HuH-7.5 (cell line): ENCODE results near the gene HLA-DQB1.
"Not testable (repeated sequence)": the region's sequence is repeated elsewhere in the genome, so short reads cannot be mapped to it uniquely, and the experiment has no call there.

Experiments
- DNase-seq: peaks from one replicate; pipeline ENCODE4 v3.0.0; 2011; ENCODE audit warnings: low spot score

Gene HLA-DQB1

GRCh38 chr6:32662099-32662498, 4.4 kb downstream of the HLA-DQB1 start:
- DNase-seq: no peak

- no peak for DNase-seq
These were observed 6.4 kb downstream of the HLA-DQB1 start for GRCh38 chr6:32659856-32660595.

- no peak for DNase-seq
These were observed 8.1 kb downstream of the HLA-DQB1 start for GRCh38 chr6:32658268-32658897.

- not testable (repeated sequence) for DNase-seq
These were observed 8.6 kb downstream of the HLA-DQB1 start for GRCh38 chr6:32657819-32658218.

- not testable (repeated sequence) for DNase-seq
These were observed 9.1 kb downstream of the HLA-DQB1 start for GRCh38 chr6:32657329-32657728.

GRCh38 chr6:32655203-32655710, 11.2 kb downstream of the HLA-DQB1 start:
- no peak for DNase-seq

GRCh38 chr6:32645047-32645703, 21.3 kb downstream of the HLA-DQB1 start:
- DNase-seq: no peak

- DNase-seq: no peak
These were observed 22.6 kb downstream of the HLA-DQB1 start for GRCh38 chr6:32643904-32644303.

- DNase-seq: no peak
These were observed 23.7 kb downstream of the HLA-DQB1 start for GRCh38 chr6:32642720-32643106.

- not testable (repeated sequence) for DNase-seq
These were observed 24.4 kb downstream of the HLA-DQB1 start for GRCh38 chr6:32641785-32642719.

- DNase-seq: no peak
These were observed 25.3 kb downstream of the HLA-DQB1 start for GRCh38 chr6:32641122-32641521.

- DNase-seq: no peak
These were observed 26.7 kb downstream of the HLA-DQB1 start for GRCh38 chr6:32639440-32640394.

GRCh38 chr6:32638532-32639219, 27.8 kb downstream of the HLA-DQB1 start:
- no peak for DNase-seq

- no peak for DNase-seq
These were observed 28.6 kb downstream of the HLA-DQB1 start for GRCh38 chr6:32637883-32638282.

GRCh38 chr6:32637219-32637880, 29.1 kb downstream of the HLA-DQB1 start, which contains the start of gene HLA-DQA1:
Gene HLA-DQA1 (plus strand): TSS chr6:32637406. CDS start chr6:32637459, 53 bp downstream.
- DNase-seq: no peak

GRCh38 chr6:32635526-32636123, 30.8 kb downstream of the HLA-DQB1 start:
- DNase-seq: no peak

GRCh38 chr6:32629793-32630192, 36.7 kb downstream of the HLA-DQB1 start:
- not testable (repeated sequence) for DNase-seq

- no peak for DNase-seq
These were observed 38.6 kb downstream of the HLA-DQB1 start for GRCh38 chr6:32627831-32628230.

- no peak for DNase-seq
These were observed 39.2 kb downstream of the HLA-DQB1 start for GRCh38 chr6:32627249-32627648.
